ENCODE measurements around the gene RNF181. TPM values are rescaled to one million over a fixed set of nuclear protein-coding genes. Genes with fewer than 3 reads are reported as not detected.

The RNF181 gene
- total and polyA plus RNA-seq, 2 of the 13 experiments (the other 11 are each of a cell fraction or from before 2014, with no cell fraction given) = 224 to 578 TPM

GRCh38 chr2:85584857-85585780, 10.4 kb upstream of the RNF181 start (continued):
- TF ChIP-seq ZBTB4 (CRISPR knock-in tag; IDR thresholded peaks at IDR 0.05; ENCODE audit: borderline replicate concordance) (peak; percentile 56; the same call in 1 of the 2 replicates), RBFOX2 (IDR thresholded peaks at IDR 0.05; ENCODE audit: low read depth, low read length) (no peak), AHR (CRISPR knock-in tag; IDR thresholded peaks at IDR 0.05) (no peak), MXD1 (CRISPR knock-in tag; IDR thresholded peaks at IDR 0.05) (no peak), ZNF660 (CRISPR knock-in tag; IDR thresholded peaks at IDR 0.05; ENCODE audit: borderline replicate concordance, low read depth) (no peak), ATAD3A (CRISPR knock-in tag; IDR thresholded peaks at IDR 0.05) (no peak), GATA4 (IDR thresholded peaks at IDR 0.05; ENCODE audit: borderline replicate concordance, low read depth) (peak; percentile 16; the same call in 1 of the 2 replicates), ZNF83 (CRISPR knock-in tag; IDR thresholded peaks at IDR 0.05; ENCODE audit: borderline replicate concordance) (no peak), SNRNP70 (IDR thresholded peaks at IDR 0.05; ENCODE audit: low read depth, low read length) (no peak), ZNF841 (CRISPR knock-in tag; IDR thresholded peaks at IDR 0.05; ENCODE audit: borderline replicate concordance) (no peak), ZNF704 (CRISPR knock-in tag; IDR thresholded peaks at IDR 0.05; ENCODE audit: borderline replicate concordance) (peak; percentile 81; the same call in 1 of the 2 replicates), ZNF251 (CRISPR knock-in tag; IDR thresholded peaks at IDR 0.05) (no peak), FOXM1 (CRISPR knock-in tag; IDR thresholded peaks at IDR 0.05) (no peak), ZNF329 (CRISPR knock-in tag; IDR thresholded peaks at IDR 0.05; ENCODE audit: low read depth) (no peak), ZNF17 (CRISPR knock-in tag; IDR thresholded peaks at IDR 0.05) (no peak), ZBTB14 (CRISPR knock-in tag; IDR thresholded peaks at IDR 0.05) (0 out of 2 replicates have a peak, but pooled peaks have one; percentile 3), BCL6 (CRISPR knock-in tag; IDR thresholded peaks at IDR 0.05) (peak; percentile 74), XRCC5 (optimal IDR thresholded peaks at IDR 0.05; ENCODE audit: low read length) (peak; percentile 78), ERF (CRISPR knock-in tag; IDR thresholded peaks at IDR 0.05) (peak; percentile 86), KLF13 (CRISPR knock-in tag; IDR thresholded peaks at IDR 0.05) (no peak), ZNF382 (CRISPR knock-in tag; IDR thresholded peaks at IDR 0.05; ENCODE audit: borderline replicate concordance) (no peak), ZMAT5 (CRISPR knock-in tag; IDR thresholded peaks at IDR 0.05; ENCODE audit: borderline replicate concordance, low read depth) (no peak), FLYWCH1 (CRISPR knock-in tag; IDR thresholded peaks at IDR 0.05) (no peak), RNF2 (conservative IDR thresholded peaks at IDR 0.05; ENCODE audit: low read depth) (no peak; the same call in 1 of the 2 replicates)
